NT2/D1 (cell line): ENCODE data around the gene HOXC12.

Experiments used
- SUZ12 ChIP-seq: IDR thresholded peaks from 2 replicates; pipeline ENCODE4 v1.6.1; 2011; ENCODE audit not compliant: insufficient read length, insufficient read depth; ENCODE audit errors: extremely low read depth
- YY1 ChIP-seq: IDR thresholded peaks from 2 replicates; pipeline ENCODE4 v1.6.1; 2011; ENCODE audit not compliant: insufficient read length, insufficient read depth
- ZNF274 ChIP-seq: IDR thresholded peaks from 2 replicates; pipeline ENCODE4 v1.6.1; 2011; ENCODE audit warnings: mild to moderate bottlenecking, low read depth, low read length

DNA sequence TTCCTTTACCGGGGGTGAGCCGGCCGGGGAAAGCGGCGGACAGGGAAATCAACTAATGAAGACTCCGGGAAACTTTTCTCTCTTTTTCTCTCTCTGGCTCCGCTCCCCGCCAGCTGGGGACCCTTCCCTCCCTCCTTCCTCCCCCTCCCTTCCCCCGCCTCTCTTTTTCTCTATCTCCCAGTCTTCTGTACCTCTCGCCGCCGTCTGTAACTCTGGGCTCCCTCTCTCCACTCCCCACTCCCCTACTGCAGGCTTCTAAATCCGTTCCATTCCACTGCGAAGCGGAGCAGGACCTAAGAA, 11.3 kb downstream of the HOXC12 start:
- TF ChIP-seq ZNF274 (no peak), YY1 (no peak), SUZ12 (no peak)
